SK-N-SH (cell line): ENCODE data around the gene MLX. TPM values are rescaled to one million over a fixed set of nuclear protein-coding genes. Genes with fewer than 3 reads are reported as not detected.

Experiments
- CTCF ChIA-PET: fragments of 300-600, 350-600 bp; formaldehyde crosslinking; extraction: SDS; loops from one replicate; lab custom pipeline; 2021; lab: Yijun Ruan, JAX
- POLR2A ChIA-PET: fragments of 350-600 bp; sonication (Branson Sonifier 250); formaldehyde crosslinking; extraction: SDS; loops from one replicate; lab custom pipeline; 2020; ENCODE audit warnings: antibody characterized with exemption, inconsistent platforms; lab: Yijun Ruan, JAX
- DNase-seq: peaks from one replicate; pipeline ENCODE4 v3.0.0; 2012
- H2AFZ ChIP-seq: fragments of 200-600 bp; sonication (generic); 2 replicates; pipeline ENCODE4 v1.8.1; 2016; ENCODE audit warnings: antibody characterized with exemption, mild to moderate bottlenecking, low read depth
- H3F3A ChIP-seq: fragments of 200-600 bp; sonication (generic); replicated peaks from 2 replicates; pipeline ENCODE3; 2016; ENCODE audit warnings: antibody characterized with exemption, mild to moderate bottlenecking; ENCODE audit not compliant: insufficient read depth
- H3K27ac ChIP-seq, 2 experiments: fragments of 200-500 bp in 1 of 2; fragments of 200-600 bp in 1 of 2; sonication (Bioruptor generic) in 1 of 2; sonication (generic), shearing (Covaris generic) in 1 of 2; 2 replicates each; pipeline versions ENCODE4 v1.5.1 to v1.6.1; 2014 to 2016; ENCODE audit warnings: low read depth in 2 of 2, inconsistent platforms in 1 of 2, low read length in 1 of 2, mild to moderate bottlenecking in 1 of 2, mixed read lengths in 1 of 2
- H3K27me3 ChIP-seq: fragments of 200-600 bp; sonication (generic), shearing (Covaris generic); 2 replicates; pipeline ENCODE4 v1.6.1; 2016; ENCODE audit warnings: mixed run types; ENCODE audit not compliant: insufficient read depth
- H3K36me3 ChIP-seq, 2 experiments: fragments of 200-500 bp in 1 of 2; fragments of 200-600 bp in 1 of 2; sonication (Bioruptor generic) in 1 of 2; sonication (generic) in 1 of 2; replicated peaks in 1 of 2; 2 replicates each; pipeline versions ENCODE3 to v1.5.1; 2014 to 2016; ENCODE audit warnings: low read length in 1 of 2, mild to moderate bottlenecking in 1 of 2; ENCODE audit not compliant: insufficient read depth in 2 of 2, control insufficient read depth in 1 of 2
- H3K4me1 ChIP-seq, 2 experiments: fragments of 200-500 bp in 1 of 2; fragments of 200-600 bp in 1 of 2; sonication (Bioruptor generic) in 1 of 2; sonication (generic), shearing (Covaris generic) in 1 of 2; 2 replicates each; pipeline versions ENCODE4 v1.5.1 to v1.6.1; 2014 to 2016; ENCODE audit warnings: low read depth in 1 of 2, low read length in 1 of 2, mixed run types in 1 of 2; ENCODE audit not compliant: insufficient read depth in 2 of 2, control insufficient read depth in 1 of 2
- H3K4me2 ChIP-seq: fragments of 200-600 bp; sonication (generic), shearing (Covaris generic); 2 replicates; pipeline ENCODE4 v1.6.1; 2017; ENCODE audit warnings: mixed run types
- H3K4me3 ChIP-seq, 2 experiments: fragments of 200-500 bp in 1 of 2; fragments of 200-600 bp in 1 of 2; sonication (Bioruptor generic) in 1 of 2; sonication (generic), shearing (Covaris generic) in 1 of 2; 2 replicates each; pipeline versions ENCODE4 v1.5.1 to v1.8.1; 2014 to 2016; ENCODE audit warnings: low read depth in 2 of 2, inconsistent platforms in 1 of 2, low read length in 1 of 2, mild to moderate bottlenecking in 1 of 2, mixed read lengths in 1 of 2, moderate library complexity in 1 of 2
- H3K79me2 ChIP-seq: fragments of 200-600 bp; sonication (generic); 2 replicates; pipeline ENCODE4 v1.8.1; 2017; ENCODE audit warnings: mild to moderate bottlenecking; ENCODE audit not compliant: insufficient read depth
- H3K9ac ChIP-seq: fragments of 200-600 bp; sonication (generic); 2 replicates; pipeline ENCODE4 v1.6.1; 2017; ENCODE audit warnings: mixed run types
- H3K9me2 ChIP-seq: fragments of 200-600 bp; sonication (generic); 2 replicates; pipeline ENCODE4 v1.6.1; 2017; ENCODE audit warnings: mixed run types
- H3K9me3 ChIP-seq: fragments of 200-600 bp; sonication (generic); 2 replicates; pipeline ENCODE4 v1.6.1; 2017; ENCODE audit warnings: mixed run types, mild to moderate bottlenecking, moderate library complexity
- H4K20me1 ChIP-seq: fragments of 200-600 bp; sonication (generic); 2 replicates; pipeline ENCODE4 v1.6.1; 2017; ENCODE audit warnings: mild to moderate bottlenecking, mixed run types; ENCODE audit not compliant: insufficient read depth
- CHD2 ChIP-seq: fragments of 150-350 bp; IDR thresholded peaks from 2 replicates; pipeline ENCODE4 v1.6.1; 2018; ENCODE audit warnings: low read length; ENCODE audit not compliant: partially characterized antibody
- ELF1 ChIP-seq: IDR thresholded peaks from 2 replicates; pipeline ENCODE4 v1.4.0; 2012
- GATA2 ChIP-seq: sonication (generic); formaldehyde crosslinking; IDR thresholded peaks from 2 replicates; pipeline ENCODE4 v1.5.0; 2020; ENCODE audit warnings: mild to moderate bottlenecking, missing genetic modification reagents
- JUND ChIP-seq: IDR thresholded peaks from 2 replicates; pipeline ENCODE4 v1.4.0; 2012
- MEF2A ChIP-seq: IDR thresholded peaks from 2 replicates; pipeline ENCODE4 v1.4.0; 2012; ENCODE audit warnings: low read depth, borderline replicate concordance
- NRF1 ChIP-seq: IDR thresholded peaks from 2 replicates; pipeline ENCODE4 v1.6.1; 2012; ENCODE audit warnings: low read depth, mild to moderate bottlenecking, low read length
- POLR2AphosphoS5 ChIP-seq: IDR thresholded peaks from 2 replicates; pipeline ENCODE4 v1.6.1; 2012; ENCODE audit warnings: low read depth, low read length
- RAD21 ChIP-seq: IDR thresholded peaks from 2 replicates; pipeline ENCODE4 v1.6.1; 2012; ENCODE audit warnings: mild to moderate bottlenecking, low read length
- REST ChIP-seq: IDR thresholded peaks from 2 replicates; pipeline ENCODE4 v1.6.1; 2012; ENCODE audit warnings: mild to moderate bottlenecking, low read depth, low read length, moderate library complexity
- SIN3A ChIP-seq: IDR thresholded peaks from 2 replicates; pipeline ENCODE4 v1.6.1; 2012; ENCODE audit warnings: low read depth, mild to moderate bottlenecking, low read length, moderate library complexity, borderline replicate concordance
- SMC3 ChIP-seq: IDR thresholded peaks from 2 replicates; pipeline ENCODE4 v1.6.1; 2012; ENCODE audit warnings: low read depth, low read length, improper control_type of control experiment
- TAF1 ChIP-seq: IDR thresholded peaks from 2 replicates; pipeline ENCODE4 v1.6.1; 2012; ENCODE audit warnings: low read depth, mild to moderate bottlenecking, low read length, moderate library complexity, borderline replicate concordance
- USF1 ChIP-seq: IDR thresholded peaks from 2 replicates; pipeline ENCODE4 v1.4.0; 2012; ENCODE audit warnings: low read depth, borderline replicate concordance
- YY1 ChIP-seq: IDR thresholded peaks from 2 replicates; pipeline ENCODE4 v1.4.0; 2012; ENCODE audit warnings: low read depth, mild to moderate bottlenecking
- ZBTB33 ChIP-seq: IDR thresholded peaks from 2 replicates; pipeline ENCODE4 v1.4.0; 2012; ENCODE audit warnings: low read depth, borderline replicate concordance
- WGBS: methylation state at CpG from one replicate; pipeline ENCODE4 v1.1.6; 2017; ENCODE audit warnings: low lambda C conversion rate; 5-methylcytosine and 5-hydroxymethylcytosine counted together
- polyA plus RNA-seq, 3 experiments: library from polyadenylated mRNA; depleted of rRNA; stranded (reverse); fragments of >200 nt; gene quantifications; 2 replicates each; pipeline ENCODE4 v1.2.3, GENCODE V29; 2012

MLX gene
- polyA plus RNA-seq, 1 of the 3 experiments (the other 2 are of a cell fraction), result 44.5 TPM

- no peak for TF ChIP-seq USF1
Measured at GRCh38 chr17:42590886-42591285, 24.0 kb downstream of the MLX start (continued).

GRCh38 chr17:42591411-42591810, 24.5 kb downstream of the MLX start:
- CTCF ChIA-PET, result interaction anchor here (3.6 kb wide), 1 partner anchor 13 kb away, joined by 22 read pairs; the partner anchor contains the start of gene PSMC3IP
- Histone ChIP-seq H3K36me3 (peaks cover 20 to 34% of the 10 kb centered on the region in 2 experiments), H3F3A (peaks cover under 1% of the 10 kb centered on the region), H3K4me2 (no peak overlapping the region), H3K4me1 (no peaks in the 10 kb centered on the region; a peak in 1 of 4 replicates), H3K27me3 (no peaks in the 10 kb centered on the region), H3K9ac (no peak overlapping the region), H3K4me3 (no peak overlapping the region)
- 97% methylated on average over 9 of the region's 9 CpGs for WGBS
- POLR2A ChIA-PET, result no interaction called here
- TF ChIP-seq JUND (no peak), SIN3A (no peak), POLR2AphosphoS5 (no peak), CHD2 (no peak), YY1 (no peak), ZBTB33 (no peak), ELF1 (no peak), SMC3 (no peak), RAD21 (no peak), GATA2 (CRISPR knock-in tag) (no peak), MEF2A (no peak), TAF1 (no peak), NRF1 (no peak), REST (no peak)
- TF ChIP-seq, all 33 proteins: peak for 0
- Histone ChIP-seq H2AFZ (no peak overlapping the region), H3K27ac (no peak overlapping the region), H3K79me2 (peaks cover 58% of the 10 kb centered on the region), H3K9me3 (no peaks in the 10 kb centered on the region), H3K9me2 (no peaks in the 10 kb centered on the region), H4K20me1 (peaks cover 15% of the 10 kb centered on the region; the same call in 1 of the 2 replicates)
- DNase-seq, result no peak
